Mononuclear cell (primary cell): ENCODE data around the gene ADRA2C. TPM values are rescaled to one million over a fixed set of nuclear protein-coding genes. Genes with fewer than 3 reads are reported as not detected.

Source experiments
- H3K27me3 ChIP-seq: 2 replicates; pipeline ENCODE4 v1.6.0; 2011; ENCODE audit warnings: low read length, control low read depth; ENCODE audit not compliant: insufficient read depth
- H3K4me1 ChIP-seq: 2 replicates; pipeline ENCODE4 v1.5.1; 2011; ENCODE audit warnings: mild to moderate bottlenecking, low read length, control low read depth; ENCODE audit not compliant: insufficient read depth
- H3K4me3 ChIP-seq: 2 replicates; pipeline ENCODE4 v1.5.1; 2011; ENCODE audit warnings: mild to moderate bottlenecking, low read length, moderate library complexity
- H3K9me3 ChIP-seq: 2 replicates; pipeline ENCODE4 v1.5.1; 2011; ENCODE audit warnings: low read depth, mild to moderate bottlenecking, control low read depth, low read length
- total RNA-seq: library from RNA; depleted of rRNA; stranded (reverse); fragments of >200 nt; gene quantifications from one replicate; pipeline ENCODE4 v1.2.3, GENCODE V29; 2012

The ADRA2C gene
- total RNA-seq, 1 donor = not detected

DNA sequence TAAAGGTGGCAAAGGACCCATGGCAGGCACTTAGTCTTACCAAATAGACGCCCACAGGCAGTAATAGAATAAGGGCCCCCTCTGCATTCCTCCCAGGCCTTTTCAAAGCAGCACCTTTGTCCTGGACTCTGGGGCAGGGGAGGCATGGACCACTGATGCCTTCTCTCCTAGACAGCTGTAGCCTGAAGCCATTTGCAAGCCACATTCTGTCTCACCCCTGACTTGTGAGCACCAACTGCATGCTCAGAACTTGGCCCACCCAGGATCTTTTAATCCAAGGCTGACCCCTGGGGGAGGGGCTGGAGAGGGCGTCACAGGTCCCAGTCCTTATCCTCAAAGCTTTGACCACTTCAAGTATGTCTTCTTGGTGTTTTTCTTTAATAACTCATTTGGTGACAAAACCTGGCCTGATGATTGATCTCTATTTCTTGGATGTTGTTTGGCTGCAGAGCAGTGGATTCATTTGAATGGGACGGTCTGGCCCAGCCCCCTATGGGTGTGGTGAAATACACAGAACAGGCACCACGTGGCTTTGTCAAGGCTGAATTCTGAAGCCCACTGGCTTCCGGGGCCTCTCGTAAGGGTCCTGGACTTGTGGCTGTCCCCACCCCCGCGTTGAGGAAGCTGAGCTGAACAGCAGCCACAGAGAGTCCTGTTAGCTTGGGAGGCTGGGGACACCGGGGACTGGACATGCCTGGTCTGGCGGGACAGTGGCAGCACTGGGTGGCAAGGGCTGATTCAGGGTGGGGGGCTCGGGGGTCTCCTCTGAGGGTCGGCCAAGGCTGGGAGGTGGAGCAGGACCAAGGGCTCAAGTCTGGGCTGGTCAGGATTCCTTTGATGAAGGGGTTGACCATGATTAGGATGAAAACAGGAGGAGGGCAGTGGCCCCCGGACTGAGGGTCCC, 36.6 kb downstream of the ADRA2C start:
- peaks cover 1% of the 10 kb centered on the region for H3K27me3 ChIP-seq
- no peaks in the 10 kb centered on the region for H3K9me3 ChIP-seq
- no peaks in the 10 kb centered on the region for H3K4me1 ChIP-seq
- H3K4me3 ChIP-seq = no peak overlapping the region

DNA sequence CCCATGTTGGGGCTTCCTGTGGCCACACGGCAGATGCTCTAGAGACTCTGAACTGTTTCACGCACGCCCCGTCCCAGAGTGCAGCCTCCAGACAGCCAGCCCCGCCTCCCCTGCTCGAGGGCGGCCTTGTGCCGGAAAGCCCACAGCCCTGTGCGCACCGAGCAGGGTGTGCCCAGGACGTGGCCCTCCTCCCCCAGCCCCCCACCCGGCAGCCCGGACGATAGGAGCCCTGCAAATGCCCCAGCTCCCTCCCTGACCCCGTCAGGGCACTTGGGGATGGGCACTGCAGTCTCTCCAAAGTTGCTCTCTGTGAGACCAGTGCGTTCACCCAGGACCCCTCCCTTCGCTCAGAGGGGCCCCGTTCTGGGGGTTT, 37.3 kb downstream of the ADRA2C start:
- H3K9me3 ChIP-seq = no peaks in the 10 kb centered on the region
- no peaks in the 10 kb centered on the region for H3K4me1 ChIP-seq
- H3K27me3 ChIP-seq = peaks cover 3% of the 10 kb centered on the region
- no peak overlapping the region for H3K4me3 ChIP-seq

DNA sequence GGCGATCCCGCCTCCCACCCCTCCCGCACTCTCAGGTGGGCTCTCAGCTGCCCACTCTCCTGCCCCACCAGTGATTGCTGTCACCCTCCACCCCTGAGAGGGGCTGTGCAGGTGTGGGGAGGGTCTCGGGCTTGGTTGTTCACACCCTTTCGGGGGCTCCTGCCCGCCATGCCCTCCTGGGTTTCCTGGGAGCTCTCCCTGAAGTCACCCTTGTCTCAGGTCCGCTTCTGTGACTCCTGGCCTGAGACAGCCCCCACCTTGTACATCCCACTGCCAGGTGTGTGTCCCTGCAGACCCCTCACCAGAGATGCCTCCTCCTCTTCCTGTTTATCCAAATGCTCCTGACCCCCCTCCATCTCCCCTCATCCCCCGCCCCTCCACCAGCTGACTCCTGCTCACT, 37.8 kb downstream of the ADRA2C start:
- H3K4me3 ChIP-seq = no peak overlapping the region
- no peaks in the 10 kb centered on the region for H3K4me1 ChIP-seq
- H3K27me3 ChIP-seq = peaks cover 3% of the 10 kb centered on the region
- no peaks in the 10 kb centered on the region for H3K9me3 ChIP-seq

DNA sequence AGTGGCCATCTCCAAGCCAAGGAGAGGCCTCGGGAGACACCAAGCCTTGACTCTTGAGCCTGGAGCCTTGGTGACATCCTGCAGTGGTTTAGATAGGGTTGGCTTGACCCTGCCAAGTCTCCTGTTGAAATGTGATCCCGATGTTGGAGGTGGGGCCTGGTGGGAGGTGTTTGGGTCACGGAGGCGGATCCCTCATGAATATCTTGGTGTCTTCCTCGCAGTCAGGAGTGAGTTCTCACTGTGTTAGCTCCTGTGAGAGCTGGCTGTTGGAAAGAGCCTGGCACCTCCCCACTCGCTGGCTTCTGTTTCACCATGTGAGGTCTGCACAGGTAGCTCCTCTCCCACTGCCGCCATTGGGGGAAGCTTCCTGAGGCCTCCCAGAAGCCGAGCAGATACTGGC, 38.8 kb downstream of the ADRA2C start:
- no peaks in the 10 kb centered on the region for H3K9me3 ChIP-seq
- no peaks in the 10 kb centered on the region for H3K4me1 ChIP-seq
- H3K27me3 ChIP-seq = peaks cover 3% of the 10 kb centered on the region
- H3K4me3 ChIP-seq = no peak overlapping the region

DNA sequence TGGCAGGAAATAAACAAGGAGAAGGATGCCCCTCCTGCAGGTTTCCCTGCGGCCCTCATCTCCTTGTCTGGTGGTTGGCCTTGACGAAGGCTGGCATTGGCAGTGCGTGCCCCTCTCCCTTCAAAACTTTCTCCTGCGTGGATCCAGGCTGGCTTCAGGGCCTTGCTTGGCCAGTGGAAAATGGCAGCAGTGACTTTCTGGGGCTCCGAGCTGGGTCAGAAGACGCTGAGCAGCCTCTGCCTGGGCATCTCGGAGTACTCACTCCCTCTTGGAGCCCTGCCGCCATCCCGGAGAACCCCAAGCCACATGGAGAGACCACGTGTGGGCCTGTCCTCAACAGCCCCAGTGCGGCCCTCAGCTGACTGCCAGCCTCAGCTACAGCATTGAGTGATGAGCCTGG, 39.5 kb downstream of the ADRA2C start:
- H3K4me3 ChIP-seq = no peak overlapping the region
- peaks cover 3% of the 10 kb centered on the region for H3K27me3 ChIP-seq
- H3K9me3 ChIP-seq = no peaks in the 10 kb centered on the region
- H3K4me1 ChIP-seq = no peaks in the 10 kb centered on the region

DNA sequence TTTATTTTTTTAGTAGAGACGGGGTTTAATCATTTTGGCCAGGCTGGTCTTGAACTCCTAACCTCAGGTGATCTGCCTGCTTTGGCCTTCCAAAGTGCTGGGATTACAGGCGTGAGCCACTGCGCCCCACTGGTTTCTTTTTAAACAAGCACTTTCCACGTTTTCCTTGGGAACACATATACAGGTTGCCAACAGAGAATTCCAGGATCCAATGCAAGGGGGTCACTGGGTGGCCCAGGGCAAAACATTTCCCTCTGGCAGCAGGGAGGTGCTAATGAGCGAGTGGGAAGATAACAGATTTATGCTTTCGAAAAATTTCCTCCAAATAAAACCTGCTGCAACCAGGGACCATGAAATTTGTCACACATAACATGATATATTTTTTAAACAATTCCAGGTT, 41.1 kb downstream of the ADRA2C start:
- H3K4me3 ChIP-seq = no peak overlapping the region
- peaks cover 3% of the 10 kb centered on the region for H3K27me3 ChIP-seq
- H3K9me3 ChIP-seq = no peaks in the 10 kb centered on the region
- H3K4me1 ChIP-seq = no peaks in the 10 kb centered on the region

DNA sequence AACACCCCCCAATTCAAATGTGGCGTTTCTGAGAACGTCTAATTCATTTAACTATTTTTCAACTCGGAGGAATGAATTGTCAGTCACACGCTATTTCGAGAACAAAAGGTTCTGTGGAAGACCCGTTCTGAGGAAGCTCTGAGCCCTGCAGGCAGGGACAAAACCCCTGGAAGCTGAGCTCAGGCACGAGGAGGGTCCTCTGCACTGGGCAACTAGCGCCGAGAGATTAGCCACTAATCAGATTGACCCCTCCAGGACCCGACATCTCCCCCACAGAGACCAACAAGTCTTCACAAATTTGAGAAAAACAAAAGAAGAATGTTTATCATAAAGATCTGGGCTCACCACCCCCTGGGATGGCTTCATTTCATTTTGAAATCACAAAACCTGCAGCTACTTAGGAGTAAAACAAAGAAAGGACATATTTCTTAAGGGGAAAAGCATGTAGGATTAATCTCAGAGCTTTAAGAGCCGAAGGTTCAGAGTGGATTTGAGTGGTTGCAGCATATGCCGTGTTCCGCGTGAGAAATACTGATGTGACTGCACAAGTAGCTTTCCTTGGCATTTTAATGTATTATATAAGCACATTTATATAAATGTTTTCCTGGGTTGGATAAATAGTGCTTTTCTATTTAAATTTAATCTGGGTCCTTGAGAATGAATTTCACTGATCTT, 41.8 kb downstream of the ADRA2C start:
- H3K4me3 ChIP-seq = no peak overlapping the region
- no peaks in the 10 kb centered on the region for H3K4me1 ChIP-seq
- peaks cover 3% of the 10 kb centered on the region for H3K27me3 ChIP-seq
- H3K9me3 ChIP-seq = no peaks in the 10 kb centered on the region

DNA sequence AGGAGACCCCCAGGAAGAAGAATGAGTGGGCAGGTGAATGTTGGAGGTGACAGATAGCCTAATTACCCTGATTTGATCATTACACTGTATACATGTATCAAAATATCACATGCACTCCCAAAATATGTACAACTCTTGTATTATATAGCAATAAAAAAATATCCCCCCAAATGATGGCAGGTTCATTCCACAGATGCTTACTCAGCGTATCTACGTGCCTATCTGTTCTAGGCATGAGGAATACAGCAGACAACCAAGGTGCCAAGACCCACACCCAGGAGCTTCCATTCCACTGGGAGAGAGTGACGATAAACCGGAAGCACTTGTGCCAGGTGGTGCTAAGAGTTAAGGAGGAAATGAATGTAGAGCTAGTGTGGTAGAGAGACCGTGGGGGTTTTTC, 42.4 kb downstream of the ADRA2C start:
- Histone ChIP-seq H3K9me3 (no peaks in the 10 kb centered on the region), H3K27me3 (peaks cover 3% of the 10 kb centered on the region), H3K4me3 (no peak overlapping the region), H3K4me1 (no peaks in the 10 kb centered on the region)

DNA sequence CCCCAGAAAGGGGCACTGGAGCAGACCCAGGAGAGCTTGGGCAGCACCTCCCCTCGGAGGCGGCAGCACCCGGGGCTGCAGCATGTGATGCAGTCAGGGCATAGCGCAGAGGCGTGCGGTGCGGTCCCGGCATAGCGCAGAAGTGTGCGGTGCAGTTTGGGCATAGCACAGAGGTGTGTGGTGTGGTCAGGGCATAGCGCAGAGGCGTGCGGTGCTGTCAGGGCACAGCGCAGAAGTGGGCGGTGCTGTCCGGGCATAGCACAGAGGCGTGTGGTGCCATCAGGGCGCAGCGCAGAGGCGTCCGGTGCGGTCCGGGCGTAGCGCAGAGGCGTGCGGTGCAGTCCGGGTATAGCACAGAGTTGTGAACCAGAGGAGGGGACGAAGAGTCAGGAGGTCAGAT, 42.8 kb downstream of the ADRA2C start:
- H3K27me3 ChIP-seq = peaks cover 3% of the 10 kb centered on the region
- no peaks in the 10 kb centered on the region for H3K4me1 ChIP-seq
- H3K9me3 ChIP-seq = no peaks in the 10 kb centered on the region
- no peak overlapping the region for H3K4me3 ChIP-seq

DNA sequence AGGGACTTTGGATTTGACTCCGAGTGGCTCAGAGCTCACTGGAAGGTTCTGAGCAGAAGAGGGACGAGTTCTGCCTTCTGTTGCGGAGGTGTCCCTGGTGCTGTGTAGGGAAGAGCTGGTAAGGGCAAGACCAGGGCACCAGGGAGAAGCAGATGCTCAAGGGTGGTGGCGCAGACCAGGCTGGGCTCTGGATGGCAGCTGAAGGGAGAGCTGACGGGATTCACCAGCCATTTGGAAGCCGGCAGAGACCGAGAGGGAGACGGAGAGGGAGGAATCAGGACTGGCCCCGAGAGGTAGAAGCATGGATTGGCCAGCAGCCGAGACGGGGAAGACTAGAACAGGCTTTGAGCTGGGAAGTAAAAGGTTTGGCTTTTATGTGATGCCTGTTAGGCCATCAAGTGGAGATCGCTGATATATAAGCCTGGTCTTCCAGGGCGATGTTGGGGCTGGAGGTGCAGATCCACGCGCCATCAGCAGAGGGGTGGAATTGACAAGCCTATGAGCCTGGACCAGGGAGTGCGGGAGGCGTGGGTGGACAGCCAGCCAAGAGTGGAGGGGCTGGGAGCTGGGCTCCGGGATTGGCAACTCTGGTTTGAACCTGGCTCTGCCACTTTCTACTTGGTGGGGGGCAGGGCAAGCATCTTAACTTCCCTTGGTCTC, 43.4 kb downstream of the ADRA2C start:
- Histone ChIP-seq H3K4me1 (no peaks in the 10 kb centered on the region), H3K27me3 (peaks cover 3% of the 10 kb centered on the region), H3K4me3 (no peak overlapping the region), H3K9me3 (no peaks in the 10 kb centered on the region)

DNA sequence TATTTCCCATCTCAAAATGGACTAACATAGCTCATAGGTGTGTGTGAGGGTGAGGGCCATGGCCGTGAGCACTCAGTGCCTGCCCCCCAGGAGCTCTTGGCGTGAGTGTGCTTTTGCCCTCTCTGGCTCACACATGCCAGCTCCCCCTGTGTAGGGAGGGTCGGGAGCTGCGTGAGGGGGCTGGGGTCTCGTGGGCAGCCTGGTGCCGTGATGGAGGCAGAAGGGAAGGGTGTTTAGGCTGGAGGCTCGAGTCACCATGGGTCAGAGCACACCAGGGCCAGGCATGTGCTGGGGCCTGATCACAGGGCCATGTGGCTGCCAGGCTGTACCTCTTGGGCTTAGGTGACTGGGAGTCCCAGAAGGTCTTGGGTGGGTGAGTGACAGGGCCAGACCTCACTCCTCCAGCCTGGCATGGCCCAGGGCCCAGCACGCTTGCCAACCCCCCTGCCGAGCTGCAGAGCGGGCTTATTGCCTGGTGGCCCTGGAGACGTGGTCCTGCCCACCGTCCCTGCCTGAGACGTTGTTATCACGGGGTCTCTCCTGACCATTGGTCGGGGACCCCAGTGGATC, 44.0 kb downstream of the ADRA2C start:
- no peak overlapping the region for H3K4me3 ChIP-seq
- peaks cover 3% of the 10 kb centered on the region for H3K27me3 ChIP-seq
- no peaks in the 10 kb centered on the region for H3K4me1 ChIP-seq
- H3K9me3 ChIP-seq = no peaks in the 10 kb centered on the region

DNA sequence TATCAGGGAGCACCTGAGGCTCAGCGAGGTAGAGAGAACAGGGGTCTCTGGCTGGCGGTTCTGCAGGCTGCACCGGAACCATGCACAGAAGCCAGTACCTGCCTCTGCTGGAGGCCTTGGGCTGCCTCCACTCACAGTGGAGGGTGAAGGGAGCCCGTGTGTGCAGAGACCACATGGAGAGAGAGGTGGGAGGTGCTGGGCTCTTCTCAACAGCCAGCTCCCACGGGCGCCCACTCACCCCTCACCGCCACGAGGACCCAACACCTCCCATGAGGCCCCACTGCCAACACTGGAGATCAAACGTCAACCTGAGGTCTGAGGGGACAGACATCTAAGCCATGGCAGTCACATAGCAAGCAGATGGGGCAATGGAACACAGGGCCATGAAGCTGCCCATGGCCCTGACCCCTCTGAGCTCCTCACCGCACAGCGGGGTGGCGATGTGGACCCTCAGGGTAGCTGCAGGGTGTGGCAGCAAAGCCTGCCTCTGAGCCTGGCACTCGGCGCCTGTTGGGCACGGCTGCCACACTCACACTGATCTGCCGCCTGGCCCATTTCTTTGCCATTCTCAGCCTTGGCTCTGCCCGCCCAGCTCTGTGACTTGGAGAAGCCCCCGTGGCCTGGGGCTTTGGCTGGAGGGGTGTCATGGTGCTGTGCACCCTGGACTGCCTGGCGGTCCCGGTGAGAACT, 44.8 kb downstream of the ADRA2C start:
- Histone ChIP-seq H3K27me3 (peaks cover 3% of the 10 kb centered on the region), H3K4me3 (no peak overlapping the region), H3K4me1 (no peaks in the 10 kb centered on the region), H3K9me3 (no peaks in the 10 kb centered on the region)

DNA sequence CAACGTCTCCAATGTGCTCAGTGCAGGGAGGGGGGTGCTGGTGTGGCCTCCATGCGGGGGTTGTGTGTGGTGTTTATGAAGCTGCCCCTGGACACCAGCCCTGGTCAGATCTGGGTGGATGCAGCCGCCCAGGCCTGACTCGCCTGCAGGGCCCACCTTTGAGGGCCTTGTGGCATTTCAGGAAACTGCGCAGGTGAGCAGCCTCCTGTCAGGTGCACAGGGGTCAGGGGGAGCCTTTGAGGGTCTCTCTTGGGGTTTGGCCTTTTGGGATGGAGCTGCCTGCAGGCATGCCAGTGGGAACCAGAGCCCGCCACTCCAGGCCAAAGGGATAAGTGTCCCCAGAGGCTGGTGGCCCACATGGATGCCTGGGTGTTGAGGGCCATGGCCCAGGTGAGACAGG, 45.4 kb downstream of the ADRA2C start:
- Histone ChIP-seq H3K4me3 (no peak overlapping the region), H3K27me3 (peaks cover 3% of the 10 kb centered on the region), H3K9me3 (no peaks in the 10 kb centered on the region), H3K4me1 (no peaks in the 10 kb centered on the region)

DNA sequence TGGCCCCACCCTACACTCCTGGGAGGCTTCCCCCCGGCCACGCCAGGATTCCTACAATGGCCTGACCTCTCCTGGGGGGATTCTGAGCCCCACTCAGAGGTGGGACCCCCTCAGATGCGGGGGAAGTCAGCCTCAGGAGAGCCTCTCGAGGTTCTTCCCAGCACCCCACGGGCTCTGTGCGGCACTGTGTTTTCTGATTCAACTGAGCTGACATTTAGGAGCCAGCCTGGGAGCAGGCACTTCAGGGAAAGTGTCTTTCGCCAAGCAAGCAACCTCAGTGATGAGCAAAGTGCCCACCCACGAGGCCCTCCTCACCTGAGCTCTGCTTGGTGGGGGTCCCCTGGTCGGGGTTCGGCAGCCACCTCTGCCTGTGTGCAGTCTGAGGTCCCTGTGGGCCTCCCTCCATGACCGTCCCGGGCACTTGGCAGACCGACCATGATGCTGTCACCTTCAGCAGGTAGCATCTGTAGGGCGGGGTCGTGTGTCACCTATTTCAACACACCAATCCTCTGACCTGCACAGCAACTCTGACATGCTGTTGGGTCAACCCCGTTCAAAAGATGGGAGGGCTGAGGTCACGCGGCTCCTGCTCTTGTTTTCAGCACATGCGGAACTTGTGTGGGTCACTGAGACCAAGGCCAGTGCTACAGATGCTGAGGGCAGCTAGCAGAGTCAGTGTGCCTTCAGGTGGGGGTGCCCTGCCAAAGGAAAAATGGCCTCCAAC, 46.2 kb downstream of the ADRA2C start:
- no peak overlapping the region for H3K4me3 ChIP-seq

More for the DNA sequence above, 46.2 kb downstream of the ADRA2C start:
- Histone ChIP-seq H3K4me1 (no peaks in the 10 kb centered on the region), H3K9me3 (no peaks in the 10 kb centered on the region), H3K27me3 (peaks cover 3% of the 10 kb centered on the region)
